NT2/D1 (cell line): ENCODE measurements around the gene GALNT18.

Experiments
- SUZ12 ChIP-seq: IDR thresholded peaks from 2 replicates; pipeline ENCODE4 v1.6.1; 2011; ENCODE audit not compliant: insufficient read length, insufficient read depth; ENCODE audit errors: extremely low read depth
- ZNF274 ChIP-seq: IDR thresholded peaks from 2 replicates; pipeline ENCODE4 v1.6.1; 2011; ENCODE audit warnings: mild to moderate bottlenecking, low read depth, low read length

DNA sequence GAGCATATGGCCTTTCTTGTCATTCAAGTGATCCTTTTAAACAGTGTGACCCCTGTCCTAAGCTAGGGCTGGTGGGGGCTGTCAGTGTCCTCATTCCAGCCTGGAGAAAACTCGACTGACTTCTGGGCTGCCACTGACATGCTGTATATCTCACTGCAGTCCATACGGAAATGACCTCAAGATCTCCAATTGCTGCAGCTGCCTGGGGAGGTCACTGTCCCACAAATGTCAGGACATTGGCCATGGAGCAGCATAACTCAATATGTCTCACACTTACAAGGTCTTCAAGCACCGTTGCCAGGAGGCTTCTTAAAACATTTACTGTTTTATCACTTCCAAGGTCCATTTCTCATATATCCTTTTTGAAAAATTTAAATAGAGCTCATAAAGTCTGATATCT is 240.9 kb downstream of the GALNT18 start:
- TF ChIP-seq ZNF274: no peak
- TF ChIP-seq SUZ12: no peak
